HG02885 (cell line): ENCODE data around the gene THAP4.
A peak's percentile ranks its signal among the peaks of the same experiment; 100 is the strongest.

Experiments used
- ATAC-seq: cut with Tn5 transposase; IDR thresholded peaks from one replicate; pipeline ENCODE4 v1.9.1; 2021; ENCODE audit warnings: mild to moderate bottlenecking; ENCODE audit not compliant: unreplicated experiment, poor library complexity

The THAP4 gene

DNA sequence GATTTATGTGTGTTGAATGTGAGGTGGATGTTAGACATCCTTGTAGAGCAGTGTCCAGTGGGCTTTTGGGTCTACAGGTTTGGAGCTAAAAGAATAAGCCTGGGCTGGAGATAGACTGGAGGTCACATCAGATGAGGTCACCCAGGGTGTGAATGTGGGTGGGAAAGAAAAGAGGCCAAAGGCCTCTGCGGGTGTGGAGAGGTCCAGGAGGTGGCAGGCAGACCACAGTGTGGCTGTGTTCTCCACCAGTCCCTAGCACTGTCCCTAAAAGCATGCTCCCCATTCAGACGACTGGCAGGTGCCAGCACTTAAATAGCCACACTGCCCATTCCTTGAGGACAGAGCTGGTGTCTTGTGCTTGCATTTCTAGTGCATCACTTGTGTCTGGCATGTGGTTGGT, 4.7 kb upstream of the THAP4 start:
- no peak for ATAC-seq

DNA sequence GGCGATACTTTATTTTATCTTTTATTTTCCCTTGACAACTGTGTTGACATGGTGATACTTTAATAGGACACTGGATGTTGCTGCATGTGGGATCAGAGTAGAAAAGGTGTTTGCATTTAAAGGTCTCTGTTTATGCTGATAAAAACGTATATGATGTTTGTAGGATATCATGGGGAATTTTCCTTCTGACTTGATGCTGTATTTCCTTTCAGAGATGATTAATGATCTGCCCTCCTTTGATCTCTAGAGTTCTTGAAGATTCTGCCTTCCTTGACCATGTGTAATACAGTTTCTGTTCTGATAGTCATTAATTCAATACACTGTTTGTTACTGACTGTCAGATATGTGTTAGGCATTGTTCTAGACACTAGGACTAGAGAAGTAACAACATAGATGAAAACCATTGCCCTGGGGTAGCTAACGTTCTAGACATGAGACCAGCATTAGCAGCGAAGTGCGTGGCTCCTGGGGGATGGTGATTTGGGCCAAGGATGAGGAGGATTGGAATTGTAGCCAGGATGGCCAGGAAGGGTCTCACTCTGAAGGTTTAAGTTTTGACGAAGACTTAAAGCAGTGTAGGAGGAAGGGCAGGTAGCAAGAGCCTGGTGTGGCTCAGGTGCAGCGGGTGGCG, 3.3 kb upstream of the THAP4 start:
- ATAC-seq, result no peak

DNA sequence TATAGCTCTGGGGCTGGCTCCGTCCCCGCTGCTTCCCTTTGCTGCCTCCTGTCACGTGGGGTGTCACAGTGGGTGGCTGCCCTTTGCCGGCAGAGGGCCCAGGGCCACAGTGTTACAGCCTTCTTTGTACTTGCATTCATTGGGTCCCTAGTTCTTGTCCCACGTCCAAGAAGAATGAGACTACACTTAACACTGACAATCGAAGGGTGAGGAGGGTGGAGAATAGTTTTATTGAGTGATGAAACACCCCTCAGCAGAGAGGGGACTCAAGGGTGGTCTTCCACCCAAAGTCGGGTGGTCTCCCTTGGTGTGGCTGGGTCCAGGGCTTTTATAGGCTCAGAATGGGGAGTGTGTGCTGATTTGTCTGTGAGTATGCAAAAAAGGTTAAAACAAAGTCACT, 2.4 kb upstream of the THAP4 start:
- ATAC-seq, result no peak

DNA sequence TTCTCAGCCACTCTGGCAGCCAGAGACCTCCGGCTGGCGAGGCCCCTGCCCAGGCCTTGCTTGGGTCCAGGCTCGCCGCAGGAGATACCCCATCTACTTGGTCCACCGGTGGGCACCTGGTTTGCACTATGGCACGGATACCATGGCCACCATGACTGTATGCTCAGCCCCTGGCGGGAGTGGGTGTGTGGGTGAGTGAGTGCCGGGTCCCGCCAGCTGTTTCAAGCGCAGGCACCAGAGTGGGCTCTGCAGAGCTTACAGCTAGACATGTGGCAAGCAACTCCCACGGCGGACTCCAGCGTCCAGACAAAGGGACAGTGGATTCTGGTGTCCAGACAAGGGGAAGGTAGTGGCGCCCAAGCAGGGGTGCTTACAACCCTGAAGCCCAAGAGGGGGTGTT, 2.0 kb upstream of the THAP4 start:
- no peak for ATAC-seq

DNA sequence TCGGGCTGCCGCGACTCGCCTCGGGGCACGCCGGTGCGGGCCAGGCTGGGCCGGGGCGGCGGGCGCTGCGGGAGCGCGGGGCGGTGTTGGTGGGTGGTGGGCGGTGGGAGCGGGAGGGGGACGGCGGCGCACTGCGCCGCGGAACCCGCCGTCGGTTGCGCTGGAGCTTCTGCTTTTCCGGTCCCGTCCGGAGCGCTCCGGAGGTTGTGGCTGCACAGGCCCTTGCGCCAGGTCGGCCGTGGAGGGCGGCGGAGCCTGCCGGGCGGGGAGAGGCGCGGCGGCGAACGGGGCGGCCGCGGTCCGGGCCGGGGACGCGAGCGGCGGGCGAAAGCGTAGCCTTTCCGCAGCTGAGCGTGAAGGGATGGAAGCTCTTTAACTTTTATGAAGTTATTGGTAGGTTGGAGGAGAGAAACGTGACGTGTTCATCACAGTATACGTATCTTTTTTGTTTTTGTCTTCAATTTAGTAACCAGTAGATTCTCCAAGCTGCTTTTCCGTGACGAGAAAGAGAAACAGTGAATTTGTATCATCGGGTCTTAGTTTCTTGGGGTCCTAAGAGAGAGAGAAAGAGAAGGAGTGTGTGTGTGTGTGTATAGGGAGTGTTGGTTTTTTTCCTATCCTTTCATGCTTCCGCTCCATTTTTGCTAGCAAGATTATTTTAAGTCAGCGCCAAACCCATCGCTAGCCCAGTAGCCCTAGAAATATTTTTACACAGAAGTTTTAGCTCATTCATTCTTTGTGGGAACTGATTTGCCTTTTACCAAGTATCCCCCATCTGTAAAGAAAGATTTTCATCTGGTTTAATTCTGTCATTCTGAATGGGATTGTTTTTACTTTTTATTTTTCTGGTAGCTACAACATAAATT, 1.1 kb upstream of the THAP4 start:
- ATAC-seq, result peak; percentile 15

DNA sequence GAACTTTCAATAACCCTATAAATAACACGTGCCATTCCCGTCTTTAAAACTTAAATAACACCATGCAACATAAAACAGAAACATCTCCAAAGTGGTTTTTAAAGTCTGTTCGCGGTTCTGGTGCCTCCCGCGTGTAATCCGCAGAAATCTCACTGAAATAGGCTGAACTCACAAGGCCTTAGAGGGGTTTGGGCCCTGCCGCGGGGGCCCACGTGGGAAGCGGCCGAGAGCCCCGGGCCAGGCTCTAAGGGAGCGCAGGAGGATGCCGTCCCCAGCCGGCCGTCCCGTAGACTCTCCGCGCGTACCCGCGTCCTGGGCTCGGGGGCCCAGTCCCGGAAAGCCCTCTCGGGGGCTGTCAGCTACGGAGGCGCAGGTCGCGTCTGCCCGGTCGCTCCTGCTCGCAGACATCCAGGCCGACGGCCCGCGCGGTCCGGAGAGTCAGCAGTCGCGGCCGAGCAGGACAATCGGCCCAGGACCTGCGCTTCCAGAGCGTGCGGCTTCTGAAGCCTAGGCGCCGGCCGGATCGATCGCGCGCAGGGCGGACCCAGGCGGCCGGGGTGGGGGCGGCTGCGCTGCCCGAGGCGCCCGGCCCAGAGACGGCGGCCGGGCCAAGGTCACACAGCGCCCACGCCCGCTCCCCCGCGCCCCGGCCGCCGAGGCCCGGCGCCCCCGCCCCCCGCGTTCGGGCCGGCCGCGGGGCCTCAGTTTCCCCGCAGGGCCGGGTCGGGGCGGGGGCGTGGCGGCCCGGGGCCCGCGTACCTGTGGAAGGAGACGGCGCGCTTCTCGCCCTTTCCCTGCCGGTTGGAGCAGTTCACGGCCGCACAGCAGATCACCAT, 558 bp downstream of the THAP4 start:
- ATAC-seq, result peak; percentile 34

DNA sequence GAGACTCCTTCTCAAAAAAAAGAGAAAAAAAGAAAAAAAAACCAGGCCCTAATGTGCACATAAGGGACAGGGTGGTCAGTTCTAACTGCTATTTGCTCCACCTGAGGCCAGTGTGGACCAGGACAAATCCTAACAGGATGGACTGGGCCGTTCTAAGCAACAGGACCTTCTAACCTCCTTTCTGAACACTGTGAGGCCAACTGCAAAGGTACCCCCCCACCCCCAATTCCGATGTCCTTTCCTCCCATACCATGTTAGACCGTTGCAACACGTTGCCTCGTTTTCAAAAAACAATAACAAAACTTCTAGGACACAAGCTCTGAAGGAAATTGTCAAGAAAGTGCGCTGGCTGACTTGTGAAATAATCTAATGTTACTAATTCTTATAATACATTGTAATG, 1.2 kb downstream of the THAP4 start:
- no peak for ATAC-seq

DNA sequence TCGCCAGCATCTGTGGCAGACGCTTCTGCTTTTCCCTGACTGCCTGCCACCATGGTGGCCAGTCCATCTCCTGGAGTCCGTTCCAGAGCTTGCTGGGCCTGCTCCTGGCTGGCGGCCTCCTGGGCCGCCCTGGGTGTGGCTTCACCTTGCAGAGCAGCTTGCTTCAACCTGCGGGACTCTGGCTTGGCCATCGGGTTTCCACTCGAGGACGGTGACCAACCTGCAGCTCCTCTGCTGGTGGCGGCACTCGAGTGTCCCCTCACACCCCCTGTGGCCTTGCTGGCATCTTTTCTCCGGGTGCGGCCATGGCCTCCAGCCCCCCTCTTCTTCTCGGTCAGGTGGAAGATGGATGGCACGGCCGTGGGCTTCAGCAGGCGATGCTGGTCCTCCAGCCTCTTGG, 3.4 kb downstream of the THAP4 start:
- ATAC-seq, result no peak

DNA sequence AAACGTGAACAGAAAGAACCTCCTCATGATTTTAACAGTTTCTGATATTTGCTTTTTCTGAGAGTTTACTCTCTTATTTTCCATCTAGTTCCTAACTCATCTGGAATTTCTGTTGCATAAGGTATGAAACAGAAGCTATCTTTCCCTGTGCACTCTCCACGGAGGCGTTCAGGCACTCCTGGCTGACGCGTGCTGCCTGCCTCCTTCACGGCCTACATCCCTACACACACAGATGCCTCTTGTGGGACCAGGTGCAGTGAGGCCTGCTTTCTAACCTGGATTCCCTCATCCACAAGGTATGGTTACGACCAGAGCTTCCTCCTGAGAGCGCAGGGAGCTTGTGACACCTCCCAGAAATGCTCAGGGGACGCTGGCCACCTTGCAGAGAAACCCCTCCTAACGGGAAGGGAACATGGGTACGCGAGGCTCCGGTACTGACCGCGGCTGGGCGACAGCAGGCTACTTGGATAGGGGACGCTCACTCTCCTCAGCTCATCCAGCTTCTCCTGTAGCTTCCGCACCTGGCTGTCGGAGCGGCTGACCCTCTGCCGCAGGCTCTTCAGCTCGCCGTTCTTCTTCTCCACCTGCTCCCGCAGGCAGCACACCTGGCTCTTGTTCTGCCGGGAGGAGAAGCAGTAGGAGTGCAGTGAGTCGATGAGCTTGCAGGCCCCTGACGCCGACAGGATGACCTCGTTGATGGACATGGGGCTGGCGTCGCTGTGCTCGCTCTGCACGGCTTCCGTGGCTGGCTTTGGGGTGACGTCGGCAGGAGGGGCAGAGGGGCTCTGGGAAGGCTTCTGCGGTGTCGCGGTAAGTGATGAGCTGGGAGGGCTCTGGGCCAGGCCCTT, 4.3 kb downstream of the THAP4 start:
- no peak for ATAC-seq

DNA sequence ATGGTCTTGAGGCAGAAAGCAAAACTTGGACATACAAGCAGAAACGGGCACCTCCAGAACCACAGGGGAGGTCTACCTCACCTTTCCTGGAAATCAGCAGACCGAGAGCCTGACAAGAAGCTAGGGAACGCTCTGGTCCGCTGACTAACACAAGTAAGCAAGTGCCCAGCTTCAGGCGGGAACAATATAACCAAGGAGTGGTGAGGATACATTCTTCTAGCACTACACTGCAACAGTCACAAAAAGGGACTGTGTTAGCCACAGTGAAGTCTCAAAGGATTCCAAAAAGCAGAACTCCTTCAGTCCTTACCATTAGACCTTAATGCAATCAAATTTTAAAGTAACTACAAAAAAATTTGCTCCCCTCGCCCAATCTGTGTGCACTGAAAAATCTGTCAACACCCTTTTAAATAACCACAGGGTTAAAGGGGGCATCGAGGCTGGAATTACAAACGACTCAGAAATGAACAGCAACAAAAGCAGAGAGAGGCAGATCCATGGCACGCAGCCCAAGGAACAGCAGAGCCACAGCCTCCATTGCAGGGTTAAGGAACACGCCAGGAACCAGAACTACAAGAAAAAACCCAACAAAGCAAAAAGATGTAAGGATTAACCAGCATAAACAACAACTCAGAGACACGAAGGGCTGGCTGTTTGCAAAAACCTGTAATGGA, 7.1 kb downstream of the THAP4 start:
- ATAC-seq, result no peak

DNA sequence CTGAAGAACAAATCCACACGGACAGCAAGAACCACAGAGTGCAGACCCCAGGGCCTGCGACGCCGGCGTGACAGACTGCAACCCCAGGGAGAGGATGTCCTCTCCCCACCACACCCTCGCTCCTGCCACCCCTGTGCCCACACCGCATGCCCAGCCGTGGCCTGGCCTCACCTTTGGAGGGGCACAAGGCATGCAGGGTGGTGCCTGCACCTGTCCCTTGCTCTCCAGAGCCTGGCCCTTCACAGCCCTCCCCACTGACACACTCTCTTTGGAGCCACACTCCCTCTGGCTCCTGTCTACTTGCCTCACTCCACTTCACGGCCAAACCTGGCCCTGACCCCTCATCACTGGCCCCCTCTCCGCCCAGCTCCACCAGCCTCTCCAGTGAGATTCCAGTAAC, 9.3 kb downstream of the THAP4 start:
- no peak for ATAC-seq

DNA sequence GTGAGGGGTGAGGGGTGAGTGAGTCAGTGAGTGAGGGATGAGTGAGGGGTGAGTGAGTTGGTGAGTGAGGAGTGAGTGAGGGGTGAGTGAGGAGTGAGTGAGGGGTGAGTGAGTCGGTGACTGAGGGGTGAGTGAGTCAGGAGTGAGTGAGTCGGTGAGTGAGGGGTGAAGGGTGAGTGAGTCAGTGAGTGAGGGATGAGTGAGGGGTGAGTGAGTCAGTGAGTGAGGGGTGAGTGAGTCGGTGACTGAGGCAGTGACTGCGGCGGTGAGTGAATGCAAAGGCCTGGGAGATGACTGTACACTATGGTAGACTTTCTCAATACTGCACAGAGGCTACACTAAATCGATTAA, 16.6 kb downstream of the THAP4 start:
- ATAC-seq, result no peak

DNA sequence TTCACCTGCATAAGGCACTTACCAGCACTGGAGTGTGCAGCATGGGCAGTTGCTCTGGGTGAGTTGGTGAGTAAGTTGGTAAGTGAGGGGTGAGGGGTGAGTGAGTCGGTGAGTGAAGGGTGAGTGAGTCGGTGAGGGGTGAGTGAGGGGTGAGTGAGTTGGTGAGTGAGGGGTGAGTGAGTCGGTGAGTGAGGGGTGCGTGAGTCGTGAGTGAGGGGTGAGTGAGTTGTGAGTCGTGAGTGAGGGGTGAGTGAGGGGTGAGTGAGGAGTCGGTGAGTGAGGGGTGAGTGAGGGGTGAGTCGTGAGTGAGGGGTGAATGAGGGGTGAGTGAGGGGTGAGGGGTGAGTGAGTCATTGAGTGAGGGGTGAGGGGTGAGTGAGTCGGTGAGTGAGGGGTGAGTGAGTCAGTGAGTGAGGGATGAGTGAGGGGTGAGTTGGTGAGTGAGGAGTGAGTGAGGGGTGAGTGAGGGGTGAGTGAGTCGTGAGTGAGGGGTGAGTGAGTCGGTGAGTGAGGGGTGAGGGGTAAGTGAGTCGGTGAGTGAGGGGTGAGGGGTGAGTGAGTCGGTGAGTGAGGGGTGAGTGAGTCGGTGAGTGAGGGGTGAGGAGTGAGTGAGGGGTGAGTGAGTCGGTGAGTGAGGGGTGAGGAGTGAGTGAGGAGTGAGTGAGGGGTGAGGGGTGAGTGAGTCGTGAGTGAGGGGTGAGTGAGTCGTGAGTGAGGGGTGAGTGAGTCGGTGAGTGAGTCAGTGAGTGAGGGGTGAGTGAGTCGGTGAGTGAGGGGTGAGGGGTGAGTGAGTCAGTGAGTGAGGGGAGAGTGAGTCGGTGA, 17.1 kb downstream of the THAP4 start:
- ATAC-seq, result no peak

DNA sequence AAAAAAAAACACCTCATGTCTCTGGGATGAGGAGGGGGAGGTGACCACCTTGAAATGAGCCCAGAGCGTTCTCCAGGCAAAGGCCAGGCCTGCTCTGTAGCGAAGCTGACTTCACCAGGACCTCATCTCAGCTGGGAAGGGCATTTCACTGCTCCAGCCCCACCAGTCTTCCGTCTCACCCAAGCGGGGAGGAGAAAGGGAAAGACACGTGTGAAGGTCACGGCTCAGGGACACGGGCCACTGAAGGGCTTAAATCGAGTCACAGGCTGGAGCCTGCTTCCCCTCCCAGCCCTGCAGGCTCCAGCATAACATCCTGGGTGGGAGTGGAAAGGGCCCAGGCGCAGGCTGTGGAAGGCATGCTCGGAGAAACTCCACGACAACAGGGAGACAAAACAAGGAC, 18.1 kb downstream of the THAP4 start:
- ATAC-seq, result no peak

DNA sequence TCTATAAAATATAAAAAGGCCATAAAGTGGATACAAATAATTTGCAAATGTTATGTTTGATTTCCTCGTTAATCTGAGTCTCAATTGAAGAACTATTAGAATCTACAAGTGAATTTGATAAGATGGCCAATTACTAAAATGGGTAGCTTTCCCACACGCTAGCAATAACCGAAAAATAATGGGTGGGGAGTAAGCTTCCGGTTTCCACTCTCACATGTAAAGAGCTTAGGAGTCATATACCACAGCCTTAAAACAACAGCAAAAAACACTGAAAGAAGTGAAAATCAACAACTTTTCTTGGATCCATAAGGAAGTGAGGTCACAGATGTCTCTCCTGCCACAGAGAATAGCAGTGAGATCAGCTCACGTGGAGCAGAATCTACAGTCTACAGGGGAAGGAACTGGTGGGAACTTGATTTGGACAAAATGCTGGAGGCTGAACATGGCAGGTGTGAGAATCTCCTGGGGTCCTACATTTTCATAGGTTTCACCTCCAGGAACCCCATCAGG, 18.6 kb downstream of the THAP4 start:
- ATAC-seq, result no peak

DNA sequence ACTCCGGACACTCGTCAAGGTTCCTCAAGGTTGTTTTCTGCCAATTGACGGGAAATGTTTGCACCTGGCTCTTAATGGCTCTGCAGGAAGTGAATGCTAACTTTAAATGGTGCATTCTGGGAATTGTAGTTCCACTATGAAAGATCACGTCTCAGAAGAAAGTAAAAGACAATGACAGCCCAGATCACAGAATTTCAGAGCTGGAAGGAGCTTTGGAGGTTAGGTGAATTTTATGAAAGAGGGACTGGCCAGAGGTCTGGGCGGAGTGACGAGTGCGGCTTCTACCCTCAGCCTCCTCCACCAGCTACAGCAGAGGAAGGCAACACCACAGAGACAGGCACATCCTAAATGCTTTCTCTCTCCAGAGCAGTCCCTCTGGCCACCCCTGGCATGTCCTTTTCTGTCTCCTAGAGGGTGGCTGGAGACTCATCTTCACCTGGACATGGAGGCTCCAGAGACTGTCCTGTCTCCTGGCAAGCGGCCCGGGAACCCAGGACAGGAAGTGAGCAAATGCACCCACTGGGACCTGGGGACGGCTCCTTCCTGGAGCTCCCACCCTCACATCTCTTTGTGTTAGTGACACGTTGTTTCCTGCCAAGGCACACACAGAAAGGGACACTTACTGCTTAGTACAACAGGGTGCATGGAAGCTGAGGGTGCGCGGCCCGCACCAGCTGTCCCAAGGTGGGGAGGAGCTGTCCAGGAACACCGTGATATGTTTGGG, 19.4 kb downstream of the THAP4 start:
- ATAC-seq, result no peak

DNA sequence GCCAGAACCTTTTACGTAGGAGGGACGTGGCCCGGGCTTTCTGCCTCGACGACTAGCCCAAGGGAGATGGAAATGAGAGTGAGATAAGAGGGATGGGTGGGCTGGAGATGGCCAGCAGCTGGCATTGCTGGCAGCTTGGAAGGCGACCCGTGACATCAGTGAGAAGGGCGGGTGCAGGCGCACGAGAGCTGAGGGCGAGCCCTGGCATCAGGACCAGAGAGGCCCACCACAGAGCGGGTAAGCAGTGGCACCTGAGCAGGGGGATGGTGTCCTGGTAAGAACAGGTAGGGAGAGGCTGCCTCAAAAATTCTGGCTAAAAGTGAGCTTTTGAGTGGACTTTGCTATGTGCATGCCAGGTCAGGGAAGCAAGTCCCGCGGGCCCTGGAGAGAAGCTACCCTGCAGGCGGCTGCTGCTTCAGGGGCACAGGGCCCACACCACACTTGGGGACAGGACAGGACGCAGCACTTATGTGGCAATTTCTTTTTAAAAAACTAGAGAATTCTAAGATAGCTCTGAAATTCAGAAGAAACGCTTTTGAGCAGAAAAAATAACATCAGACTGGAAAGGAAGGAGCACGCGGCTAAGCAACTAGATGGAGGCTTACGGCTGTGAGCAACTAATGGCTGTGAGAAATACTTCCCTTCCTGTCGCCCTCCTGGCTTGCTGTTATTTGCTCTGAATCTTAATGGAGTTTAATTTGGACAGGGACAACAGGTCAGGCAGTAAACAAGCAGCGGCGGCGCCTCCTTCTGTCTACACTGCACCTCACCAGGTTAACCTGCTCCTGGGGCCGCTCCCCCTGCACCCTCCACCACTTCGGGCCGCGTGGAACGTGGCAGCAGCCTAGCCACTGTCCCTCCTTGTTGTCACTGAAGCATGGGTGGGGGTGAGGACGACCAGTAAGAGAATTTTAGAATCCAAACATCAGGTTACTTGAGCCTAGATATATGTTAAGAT, 20.5 kb downstream of the THAP4 start:
- no peak for ATAC-seq
